Fibroblast of mammary gland (primary cell): Measurements from ENCODE around the gene KCNK2.

ENCODE experiments used
- DNase-seq: peaks from one replicate; pipeline ENCODE4 v3.0.0-alpha.2; 2010; ENCODE audit warnings: low read depth
- H3K4me3 ChIP-seq: 2 replicates; pipeline ENCODE4 v1.5.1; 2011; ENCODE audit warnings: low read depth, mild to moderate bottlenecking, low read length, moderate library complexity; ENCODE audit not compliant: control insufficient read depth
- TF ChIP-seq, protein P1 (sequence below): conservative IDR thresholded peaks from 2 replicates; pipeline ENCODE4 v1.5.1; 2011; ENCODE audit warnings: low read depth, low read length, inconsistent platforms; ENCODE audit not compliant: control insufficient read depth, insufficient read depth

The KCNK2 gene

GRCh38 chr1:215128504-215128903 lies 46.0 kb downstream of the KCNK2 start:
- DNase-seq, result no peak
- no peak overlapping the region for H3K4me3 ChIP-seq
- TF ChIP-seq, protein P1, sequence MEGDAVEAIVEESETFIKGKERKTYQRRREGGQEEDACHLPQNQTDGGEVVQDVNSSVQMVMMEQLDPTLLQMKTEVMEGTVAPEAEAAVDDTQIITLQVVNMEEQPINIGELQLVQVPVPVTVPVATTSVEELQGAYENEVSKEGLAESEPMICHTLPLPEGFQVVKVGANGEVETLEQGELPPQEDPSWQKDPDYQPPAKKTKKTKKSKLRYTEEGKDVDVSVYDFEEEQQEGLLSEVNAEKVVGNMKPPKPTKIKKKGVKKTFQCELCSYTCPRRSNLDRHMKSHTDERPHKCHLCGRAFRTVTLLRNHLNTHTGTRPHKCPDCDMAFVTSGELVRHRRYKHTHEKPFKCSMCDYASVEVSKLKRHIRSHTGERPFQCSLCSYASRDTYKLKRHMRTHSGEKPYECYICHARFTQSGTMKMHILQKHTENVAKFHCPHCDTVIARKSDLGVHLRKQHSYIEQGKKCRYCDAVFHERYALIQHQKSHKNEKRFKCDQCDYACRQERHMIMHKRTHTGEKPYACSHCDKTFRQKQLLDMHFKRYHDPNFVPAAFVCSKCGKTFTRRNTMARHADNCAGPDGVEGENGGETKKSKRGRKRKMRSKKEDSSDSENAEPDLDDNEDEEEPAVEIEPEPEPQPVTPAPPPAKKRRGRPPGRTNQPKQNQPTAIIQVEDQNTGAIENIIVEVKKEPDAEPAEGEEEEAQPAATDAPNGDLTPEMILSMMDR, result no peak

GRCh38 chr1:215131291-215131690 lies 48.8 kb downstream of the KCNK2 start:
- H3K4me3 ChIP-seq, result no peak overlapping the region
- no peak for DNase-seq
- TF ChIP-seq, protein P1, result no peak

DNA sequence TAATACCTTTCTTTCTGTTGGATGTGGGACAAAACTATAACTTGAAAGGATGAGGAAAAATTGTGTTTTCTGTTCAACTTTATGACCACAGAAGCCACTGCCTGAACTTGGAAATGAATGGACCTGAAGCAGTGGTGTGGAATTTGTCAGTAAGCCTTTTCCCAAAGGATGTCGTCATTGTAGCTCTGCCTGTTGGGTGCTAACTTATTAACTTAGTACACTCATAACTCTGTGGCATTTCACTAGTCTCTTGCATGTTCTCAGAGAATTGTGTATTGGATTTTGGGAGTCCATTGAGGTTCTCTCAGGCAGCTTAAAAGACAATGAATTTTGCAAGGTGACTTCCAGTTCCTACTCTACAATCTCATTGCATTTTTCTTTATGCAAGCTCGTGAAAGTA lies 49.6 kb downstream of the KCNK2 start:
- TF ChIP-seq, protein P1, result no peak
- no peak overlapping the region for H3K4me3 ChIP-seq
- DNase-seq, result peak; percentile 66

DNA sequence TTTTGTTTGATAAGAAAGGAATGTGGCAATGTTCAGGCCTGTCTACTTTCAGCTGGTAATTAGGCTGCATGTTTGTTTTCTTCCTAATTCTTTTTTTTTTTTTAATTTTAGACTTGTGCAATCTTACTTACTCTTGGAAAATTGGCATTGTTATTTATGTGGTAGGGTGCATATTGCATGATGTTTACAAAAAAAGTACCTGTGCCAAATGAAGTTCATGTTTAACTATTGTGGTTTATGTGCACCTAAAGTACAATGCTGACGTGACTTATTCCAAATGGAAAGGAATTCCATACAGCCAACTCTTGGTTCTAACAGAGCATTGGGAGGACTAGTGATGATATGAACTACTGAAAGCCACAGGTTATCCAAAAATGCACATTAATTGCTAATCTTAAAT lies 51.0 kb downstream of the KCNK2 start:
- no peak for DNase-seq

GRCh38 chr1:215137985-215138384 lies 55.4 kb downstream of the KCNK2 start:
- no peak for DNase-seq
- TF ChIP-seq, protein P1, result no peak

More for the DNA sequence above, 51.0 kb downstream of the KCNK2 start:
- TF ChIP-seq, protein P1, result no peak
- no peak overlapping the region for H3K4me3 ChIP-seq

GRCh38 chr1:215140135-215140534 lies 57.6 kb downstream of the KCNK2 start:
- TF ChIP-seq, protein P1, result no peak
- H3K4me3 ChIP-seq, result no peak overlapping the region
- DNase-seq, result no peak

More at GRCh38 chr1:215137985-215138384, 55.4 kb downstream of the KCNK2 start:
- no peak overlapping the region for H3K4me3 ChIP-seq

GRCh38 chr1:215141460-215141859 lies 58.9 kb downstream of the KCNK2 start:
- no peak for DNase-seq
- no peak overlapping the region for H3K4me3 ChIP-seq
- TF ChIP-seq, protein P1, result no peak
